GM23248 (cell line): ENCODE data around the gene IPO7.

Source experiments
- EZH2 ChIP-seq: fragments of 200-600 bp; sonication (generic); IDR thresholded peaks from 2 replicates; pipeline ENCODE4 v1.6.1; 2018; ENCODE audit warnings: antibody characterized with exemption, mild to moderate bottlenecking; ENCODE audit not compliant: insufficient read depth, poor library complexity, severe bottlenecking
- EZH2phosphoT487 ChIP-seq: fragments of 200-600 bp; sonication (generic); IDR thresholded peaks from 2 replicates; pipeline ENCODE4 v1.6.1; 2018; ENCODE audit warnings: antibody characterized with exemption, moderate library complexity, mild to moderate bottlenecking, low read depth; ENCODE audit not compliant: insufficient read depth

- TF ChIP-seq EZH2phosphoT487 (no peak), EZH2 (no peak)
These were observed 89.0 kb downstream of the IPO7 start for GRCh38 chr11:9473408-9473807.
